Muscle of arm (tissue), 14 donors: ENCODE results near the gene ICOS. TPM values are rescaled to one million over a fixed set of nuclear protein-coding genes. Genes with fewer than 3 reads are reported as not detected.

Source experiments
- DNase-seq: peaks from one replicate; pipeline ENCODE4 v3.0.0-alpha.2; 2013
- long read RNA-seq, 11 donors: transcript quantifications; one replicate each; lab custom pipeline, GENCODE V29; 2026
- polyA plus RNA-seq, 12 donors: library from polyadenylated mRNA; unstranded; fragments of 120-200 nt; gene quantifications; one replicate each; pipeline ENCODE4 v1.2.1, GENCODE V29; 2013; ENCODE audit not compliant: insufficient read length in 12 of 12

The ICOS gene
- under 1 TPM in 3 of 12 donors, not detected in 9; 0.20 to 0.50 (median 0.26) TPM for polyA plus RNA-seq
- long read RNA-seq, donor 1, result 0 reads
- long read RNA-seq, donor 2, result 0 reads
- long read RNA-seq, donor 3, result 0 reads
- long read RNA-seq, donor 4, result 0 reads
- long read RNA-seq, donor 5, result 0 reads
- long read RNA-seq, donor 6, result 0 reads
- long read RNA-seq, donor 7, result 0 reads
- long read RNA-seq, donor 8, result 0 reads
- long read RNA-seq, donor 9, result 0 reads
- long read RNA-seq, donor 10, result 0 reads
- long read RNA-seq, donor 11, result 0 reads

- DNase-seq, result no peak
These were observed at the start of gene ICOS for GRCh38 chr2:203936535-203936934. Gene ICOS (plus strand): TSS chr2:203936763. CDS start chr2:203936815, 52 bp downstream.

DNA sequence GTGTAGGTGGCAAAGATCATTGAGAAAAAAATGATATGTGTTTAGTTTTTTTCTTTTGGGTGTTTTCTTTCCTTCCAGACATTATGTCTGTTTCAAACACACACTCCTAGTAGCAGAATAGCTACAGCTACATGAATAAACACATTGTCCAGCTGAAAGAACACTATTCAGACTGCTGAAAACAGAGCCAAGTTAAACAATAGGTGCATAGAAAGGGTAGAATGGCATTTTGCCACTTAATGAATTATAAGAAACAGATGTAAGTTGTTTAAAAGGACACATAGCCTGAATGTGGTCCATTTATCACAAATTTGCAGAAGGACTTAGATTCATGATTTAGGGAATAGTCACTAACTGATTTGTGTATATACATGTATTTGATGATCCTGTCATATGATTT lies 48.9 kb upstream of the ICOS start:
- DNase-seq, result no peak

- no peak for DNase-seq
These were observed 47.0 kb upstream of the ICOS start for GRCh38 chr2:203889542-203889941.

- no peak for DNase-seq
These were observed 46.6 kb upstream of the ICOS start for GRCh38 chr2:203889944-203890343.

DNA sequence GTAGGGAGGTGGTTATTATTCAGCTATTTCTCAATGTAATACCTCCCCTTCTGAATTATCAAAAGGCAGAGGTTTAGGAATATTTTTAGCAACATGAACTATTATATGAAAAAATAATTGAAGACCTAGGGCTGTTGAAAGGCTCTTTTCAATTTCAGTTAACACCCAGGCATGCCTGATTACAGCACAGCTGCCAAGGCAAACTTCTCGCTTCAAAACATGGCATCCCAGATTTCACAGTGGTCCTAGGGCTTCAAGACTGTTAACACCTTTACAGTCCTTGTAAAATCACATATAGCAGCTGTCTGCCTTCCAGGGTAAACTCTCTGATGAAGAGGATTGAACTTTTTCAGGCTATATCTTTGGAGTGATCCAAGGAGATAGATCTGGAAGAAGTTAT lies 45.8 kb upstream of the ICOS start:
- DNase-seq, result no peak

DNA sequence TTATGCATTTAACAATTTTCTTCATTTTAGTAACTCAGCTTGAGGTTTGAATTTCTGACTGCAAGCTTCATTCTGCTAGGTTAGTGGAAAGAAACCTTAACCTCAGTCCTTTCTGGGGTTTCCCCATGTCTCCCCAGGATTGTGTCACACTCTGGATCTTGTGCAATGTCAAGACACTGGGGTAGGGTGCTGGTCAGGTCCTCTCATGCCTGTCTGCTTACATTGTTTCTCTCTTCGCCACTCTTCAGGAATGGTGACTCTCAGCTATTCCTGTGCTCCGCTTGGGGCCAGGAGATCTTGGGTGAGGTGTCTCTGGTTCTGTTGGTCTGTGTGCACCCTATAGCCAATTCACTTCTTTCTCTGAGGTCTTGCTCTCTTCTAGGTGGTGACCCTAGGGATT lies 45.1 kb upstream of the ICOS start:
- DNase-seq, result no peak

GRCh38 chr2:203892207-203892606 lies 44.4 kb upstream of the ICOS start:
- no peak for DNase-seq

GRCh38 chr2:203893401-203893800 lies 43.2 kb upstream of the ICOS start:
- peak; percentile 92 for DNase-seq

GRCh38 chr2:203893840-203894239 lies 42.7 kb upstream of the ICOS start:
- DNase-seq, result no peak

GRCh38 chr2:203894262-203894661 lies 42.3 kb upstream of the ICOS start:
- no peak for DNase-seq

DNA sequence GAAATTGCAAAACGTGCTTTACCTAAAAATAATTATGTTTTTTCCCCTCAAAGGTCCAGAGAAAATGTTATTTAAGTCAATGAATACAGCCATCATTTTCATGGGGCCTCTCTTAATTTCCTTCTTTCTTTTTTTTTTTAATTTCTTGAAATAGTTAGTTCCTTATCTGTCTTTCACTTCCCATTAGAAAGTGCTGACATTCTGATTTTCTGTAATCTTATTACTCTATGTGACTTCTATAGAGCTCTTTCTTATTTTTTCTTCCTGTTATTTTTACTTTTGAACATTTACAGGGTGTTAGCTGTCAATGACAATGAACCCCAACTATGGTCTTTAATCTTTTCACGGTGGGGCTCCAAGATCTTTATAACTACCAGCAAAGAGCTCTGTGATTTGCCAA lies 39.0 kb upstream of the ICOS start:
- DNase-seq, result no peak

GRCh38 chr2:203898657-203899056 lies 37.9 kb upstream of the ICOS start:
- no peak for DNase-seq

DNA sequence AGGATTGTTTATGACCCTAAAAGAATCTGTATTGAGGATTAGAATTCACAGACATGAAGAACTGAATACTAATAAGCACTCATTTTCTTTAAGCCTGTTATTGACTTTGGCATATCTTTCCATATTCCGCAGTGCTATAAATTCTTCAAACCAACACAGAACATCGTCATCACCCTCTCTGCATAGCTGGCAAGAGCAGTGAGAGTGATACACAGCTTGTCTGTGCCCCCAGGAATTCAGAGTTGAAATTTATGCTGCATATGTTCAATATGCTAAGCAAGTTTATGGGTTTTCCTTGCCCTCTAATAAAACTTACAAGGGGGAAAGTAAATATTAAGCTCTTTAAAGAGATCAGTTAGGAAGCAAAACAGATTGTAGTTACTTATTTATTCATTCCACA lies 36.3 kb upstream of the ICOS start:
- DNase-seq, result no peak

DNA sequence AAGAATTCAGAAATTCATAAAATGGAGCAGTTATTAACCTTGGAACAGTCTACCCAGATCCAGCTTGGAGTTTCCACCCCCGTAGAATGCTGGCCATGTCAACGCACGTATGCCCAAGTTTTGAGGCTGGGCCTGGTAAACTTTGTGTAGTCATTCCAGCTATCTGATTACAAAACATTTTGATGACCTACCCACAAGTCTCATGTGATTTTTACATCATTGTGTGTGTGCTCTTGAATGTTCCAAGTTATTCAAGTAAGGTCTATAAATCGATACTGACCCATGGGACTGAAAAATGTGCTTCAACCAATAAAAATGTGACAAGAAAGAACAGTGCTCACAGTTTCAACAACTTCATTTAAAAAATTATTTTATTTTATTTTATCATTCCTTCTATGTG lies 32.5 kb upstream of the ICOS start:
- no peak for DNase-seq

- DNase-seq, result no peak
These were observed 30.9 kb upstream of the ICOS start for GRCh38 chr2:203905656-203906055.

- no peak for DNase-seq
These were observed 28.3 kb upstream of the ICOS start for GRCh38 chr2:203908066-203908796.

DNA sequence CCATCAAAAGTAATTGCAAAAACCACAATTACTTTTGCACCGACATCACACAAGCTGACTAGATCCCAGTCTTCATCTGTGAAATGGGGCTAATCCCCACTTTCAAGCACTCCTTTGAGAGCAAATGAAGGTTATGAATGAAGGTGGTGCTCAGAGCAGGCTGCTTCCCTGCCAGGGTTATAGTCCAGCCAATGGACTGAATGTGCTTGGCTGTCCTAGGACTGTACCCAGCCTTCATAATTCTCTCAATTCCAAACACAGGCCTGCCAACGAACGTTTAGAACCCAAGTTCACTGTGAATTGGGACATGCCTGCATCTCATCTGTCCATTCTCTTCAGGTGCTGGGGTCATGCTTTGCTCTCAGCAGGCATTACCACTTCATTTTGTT lies 27.8 kb upstream of the ICOS start:
- DNase-seq, result no peak

DNA sequence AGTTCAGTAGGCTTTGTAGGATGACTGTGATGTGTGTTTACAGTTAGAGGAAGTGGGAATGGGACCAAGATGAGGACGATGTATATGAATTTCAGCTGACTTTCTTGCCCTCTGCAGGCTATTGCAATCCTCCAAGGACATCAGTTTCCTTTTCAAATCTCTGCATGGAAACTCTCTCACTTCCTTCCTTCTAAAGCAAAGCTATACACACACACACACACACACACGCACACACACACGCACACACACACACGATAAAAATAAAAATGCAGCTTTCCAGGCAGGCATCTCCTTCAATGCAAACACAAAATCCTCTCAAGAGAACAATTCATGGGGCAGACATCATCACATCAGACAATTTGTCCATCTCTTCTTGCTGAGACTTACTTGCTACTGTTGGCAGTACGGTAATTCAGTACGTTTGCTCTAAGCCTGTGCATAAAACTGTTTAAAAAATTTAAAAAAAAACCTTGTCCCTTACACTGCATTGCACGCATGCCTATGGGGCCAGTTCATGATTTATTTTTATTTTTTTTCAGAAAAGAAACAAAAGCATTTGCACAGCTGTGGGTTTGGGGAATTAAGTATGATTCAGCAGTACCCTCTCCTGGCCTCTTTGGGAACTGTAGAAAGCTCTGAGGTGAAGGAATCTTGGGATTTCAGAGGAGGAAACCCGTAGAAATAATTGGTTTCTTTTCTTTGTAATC lies 27.1 kb upstream of the ICOS start:
- peak; percentile 82 for DNase-seq

- DNase-seq, result no peak
These were observed 26.6 kb upstream of the ICOS start for GRCh38 chr2:203909974-203910373.

DNA sequence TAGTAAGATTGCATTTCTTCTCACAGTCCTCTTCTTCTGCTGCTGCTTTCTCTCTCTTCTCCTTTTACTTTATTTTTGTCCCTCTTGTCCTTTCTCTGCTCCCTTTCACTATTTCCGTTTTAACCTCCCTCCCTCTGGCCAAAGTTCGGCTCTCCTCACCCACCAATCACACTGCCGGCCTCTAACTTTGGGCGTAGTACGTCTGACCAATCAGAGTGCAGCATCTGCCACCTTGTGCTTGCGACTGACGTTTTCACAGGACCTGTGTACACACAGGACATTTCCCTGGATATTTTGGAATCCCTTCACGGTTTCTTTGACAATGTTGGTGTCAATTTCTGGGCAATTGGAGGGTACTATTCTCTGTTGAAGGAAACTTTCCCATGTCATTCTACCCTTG lies 22.6 kb upstream of the ICOS start:
- no peak for DNase-seq

DNA sequence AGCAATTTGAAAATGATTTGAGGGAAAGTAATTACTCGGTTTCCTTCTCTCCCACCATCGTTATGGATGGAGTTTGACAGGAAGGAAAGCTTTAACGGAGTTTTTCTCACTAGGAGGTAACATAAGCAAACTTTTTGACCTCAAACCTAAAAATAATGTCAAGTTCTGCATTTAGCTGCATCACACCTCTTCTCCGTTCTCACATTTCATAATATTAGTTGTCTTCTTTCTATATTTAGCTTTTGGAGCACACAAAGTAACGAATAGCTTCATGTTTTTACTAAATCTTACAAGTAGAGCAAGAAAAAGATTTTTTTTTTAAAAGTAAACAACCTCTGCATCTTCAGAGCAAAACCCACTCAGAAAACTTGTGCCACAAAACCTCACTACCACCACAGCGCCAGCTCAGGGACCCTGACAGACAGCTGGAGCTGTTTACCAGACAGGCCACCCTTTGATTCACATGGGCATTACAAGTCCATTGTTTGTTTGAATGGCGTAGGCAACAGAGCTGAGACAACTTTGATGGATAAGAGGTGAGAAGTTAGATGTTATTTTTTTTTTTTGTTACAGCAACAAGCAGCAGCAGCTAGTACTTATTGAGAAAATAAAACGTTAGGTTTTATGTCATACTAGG lies 21.9 kb upstream of the ICOS start:
- no peak for DNase-seq

- DNase-seq, result peak; percentile 68
These were observed 21.3 kb upstream of the ICOS start for GRCh38 chr2:203915256-203915655.

GRCh38 chr2:203916756-203917155 lies 19.8 kb upstream of the ICOS start:
- DNase-seq, result no peak
